ENCODE measurements around the gene CACNA1G.

The CACNA1G gene

GRCh38 chr17:50676065-50676975 lies 115.8 kb downstream of the CACNA1G start:
- Mint-ChIP-seq H3K27me3 (ENCODE audit: low read depth) (peaks cover 11% of the 10 kb centered on the region), H3K9me3 (no peaks in the 10 kb centered on the region), H3K27ac (no peak overlapping the region), H3K36me3 (ENCODE audit: low read depth) (no peaks in the 10 kb centered on the region), H3K4me1 (peaks cover 4% of the 10 kb centered on the region), H3K4me3 (no peak overlapping the region)
- no peak for TF ChIP-seq CTCF (IDR thresholded peaks at IDR 0.05; ENCODE audit: unreplicated experiment in 3 of 3)

All from nephron (organoid).